HCT116 (cell line): ENCODE results near the gene STING1. TPM values are rescaled to one million over a fixed set of nuclear protein-coding genes. Genes with fewer than 3 reads are reported as not detected.

Experiments used
- ATAC-seq: fragments of 200-7000 bp; cut with Tn5 transposase; 2 replicates; pipeline ENCODE4 v1.9.1; 2020; ENCODE audit warnings: mild to moderate bottlenecking, moderate library complexity
- BruUV-seq: library from RNA; stranded (reverse); fragments of 400-500 nt; replicated peaks from 2 replicates; lab custom pipeline; 2021; lab: Mats Ljungman, UMichigan
- CTCF ChIA-PET: fragments of 300-600 bp; sonication (Branson Sonifier 250); formaldehyde crosslinking; loops from one replicate; lab custom pipeline; 2021; ENCODE audit warnings: antibody characterized with exemption; lab: Charles Lee
- POLR2A ChIA-PET: fragments of 300-600, 350-600 bp; sonication (Branson Sonifier 250); formaldehyde crosslinking; loops from one replicate; lab custom pipeline; 2021; ENCODE audit warnings: antibody characterized with exemption; lab: Charles Lee
- RAD21 ChIA-PET, 2 experiments: fragments of 300-600 bp; sonication (Branson Sonifier 250); formaldehyde crosslinking; loops; one replicate each; lab custom pipeline; 2023; ENCODE audit warnings: low total read pairs in 2 of 2; ENCODE audit not compliant: uncharacterized antibody in 2 of 2, unreplicated experiment in 2 of 2, low non-redundant PET in 1 of 2; lab: Charles Lee
- DNase-seq: peaks from one replicate; pipeline ENCODE4 v3.0.0-alpha.2; 2010; ENCODE audit warnings: low read depth, low spot score
- H2AFZ ChIP-seq: fragments of 200-600 bp; shearing (Covaris generic), sonication (generic); 2 replicates; pipeline ENCODE4 v1.6.1; 2017; ENCODE audit warnings: low read depth, mixed run types, mixed read lengths, antibody characterized with exemption, low read length; ENCODE audit not compliant: poor library complexity, severe bottlenecking
- H3K27ac ChIP-seq: 2 replicates; pipeline ENCODE4 v1.5.1; 2012; ENCODE audit warnings: low read depth, low read length
- H3K27me3 ChIP-seq: fragments of 200-600 bp; sonication (generic); 2 replicates; pipeline ENCODE4 v1.6.1; 2016; ENCODE audit warnings: mixed run types, low read length, mixed read lengths; ENCODE audit not compliant: insufficient read depth
- H3K36me3 ChIP-seq, 2 experiments: fragments of 200-500 bp in 1 of 2; fragments of 200-600 bp in 1 of 2; sonication (Bioruptor generic) in 1 of 2; sonication (generic) in 1 of 2; 2 replicates each; pipeline versions ENCODE4 v1.5.1 to v1.6.1; 2014 to 2016; ENCODE audit warnings: low read length in 2 of 2, inconsistent platforms in 1 of 2, mixed read lengths in 1 of 2, mixed run types in 1 of 2; ENCODE audit not compliant: insufficient read depth in 2 of 2, control insufficient read depth in 1 of 2
- H3K4me1 ChIP-seq, 2 experiments: fragments of 200-600 bp in 1 of 2; sonication (generic) in 1 of 2; 2 replicates each; pipeline versions ENCODE4 v1.5.1 to v1.6.1; 2012 to 2017; ENCODE audit warnings: low read length in 2 of 2, inconsistent platforms in 1 of 2, mild to moderate bottlenecking in 1 of 2, mixed read lengths in 1 of 2, mixed run types in 1 of 2, moderate library complexity in 1 of 2; ENCODE audit not compliant: insufficient read depth in 2 of 2, control insufficient read depth in 1 of 2
- H3K4me2 ChIP-seq: fragments of 200-600 bp; sonication (generic); 2 replicates; pipeline ENCODE4 v1.6.1; 2017; ENCODE audit warnings: mixed run types, low read length, mixed read lengths
- H3K4me3 ChIP-seq, 2 experiments: fragments of 200-600 bp in 1 of 2; sonication (generic) in 1 of 2; replicated peaks in 1 of 2; 2 replicates each; pipeline ENCODE4 v1.5.1; 2011 to 2016; ENCODE audit warnings: low read length in 2 of 2, control low read depth in 1 of 2, low read depth in 1 of 2, mild to moderate bottlenecking in 1 of 2, mixed read lengths in 1 of 2, mixed run types in 1 of 2
- H3K79me2 ChIP-seq: fragments of 200-600 bp; sonication (generic); 2 replicates; pipeline ENCODE4 v1.6.1; 2017; ENCODE audit warnings: mild to moderate bottlenecking, mixed run types, low read length, moderate library complexity, mixed read lengths; ENCODE audit not compliant: insufficient read depth
- H3K9ac ChIP-seq: fragments of 200-600 bp; sonication (generic); 2 replicates; pipeline ENCODE4 v1.6.1; 2016; ENCODE audit warnings: low read length, mixed read lengths
- H3K9me2 ChIP-seq: fragments of 200-600 bp; sonication (generic), shearing (Covaris generic); 2 replicates; pipeline ENCODE4 v1.6.1; 2017; ENCODE audit warnings: mixed run types, mild to moderate bottlenecking, moderate library complexity; ENCODE audit not compliant: insufficient read depth
- H3K9me3 ChIP-seq, 2 experiments: fragments of 200-500 bp in 1 of 2; fragments of 200-600 bp in 1 of 2; sonication (Bioruptor generic) in 1 of 2; sonication (generic) in 1 of 2; 2 replicates each; pipeline ENCODE4 v1.6.1; 2014 to 2017; ENCODE audit warnings: low read length in 2 of 2, mixed read lengths in 2 of 2, inconsistent platforms in 1 of 2, low read depth in 1 of 2, mild to moderate bottlenecking in 1 of 2, mixed run types in 1 of 2, moderate library complexity in 1 of 2; ENCODE audit not compliant: control insufficient read depth in 1 of 2, insufficient read depth in 1 of 2
- H4K20me1 ChIP-seq: fragments of 200-600 bp; sonication (generic), shearing (Covaris generic); 2 replicates; pipeline ENCODE4 v1.6.1; 2017; ENCODE audit warnings: mixed run types, mild to moderate bottlenecking, moderate library complexity; ENCODE audit not compliant: insufficient read depth
- ATF3 ChIP-seq: IDR thresholded peaks from 2 replicates; pipeline ENCODE4 v1.6.1; 2012
- CBX3 ChIP-seq: IDR thresholded peaks from 2 replicates; pipeline ENCODE4 v1.6.1; 2012; ENCODE audit warnings: low read depth
- CEBPB ChIP-seq: IDR thresholded peaks from 2 replicates; pipeline ENCODE4 v1.6.1; 2012; ENCODE audit warnings: low read depth
- EGR1 ChIP-seq: IDR thresholded peaks from 2 replicates; pipeline ENCODE4 v1.6.1; 2012; ENCODE audit warnings: low read depth
- EZH2 ChIP-seq: fragments of 200-600 bp; sonication (generic); IDR thresholded peaks from 2 replicates; pipeline ENCODE4 v1.6.1; 2017; ENCODE audit warnings: antibody characterized with exemption, mixed run types
- EZH2phosphoT487 ChIP-seq: fragments of 200-600 bp; IDR thresholded peaks from 2 replicates; pipeline ENCODE4 v1.6.1; 2018; ENCODE audit warnings: antibody characterized with exemption, borderline replicate concordance
- JUND ChIP-seq: IDR thresholded peaks from 2 replicates; pipeline ENCODE4 v1.6.1; 2012
- POLR2A ChIP-seq: IDR thresholded peaks from 2 replicates; pipeline ENCODE4 v1.7.0; 2011; ENCODE audit warnings: borderline replicate concordance; ENCODE audit not compliant: insufficient read depth, insufficient read length; ENCODE audit errors: extremely low read depth
- POLR2AphosphoS5 ChIP-seq: IDR thresholded peaks from 2 replicates; pipeline ENCODE4 v1.6.1; 2011; ENCODE audit warnings: mild to moderate bottlenecking, low read depth, low read length, moderate library complexity
- RAD21 ChIP-seq: IDR thresholded peaks from 2 replicates; pipeline ENCODE4 v1.6.1; 2012; ENCODE audit warnings: low read depth, mild to moderate bottlenecking
- REST ChIP-seq: IDR thresholded peaks from 2 replicates; pipeline ENCODE4 v1.6.1; 2012; ENCODE audit warnings: low read depth
- SIN3A ChIP-seq: IDR thresholded peaks from 2 replicates; pipeline ENCODE4 v1.6.1; 2012; ENCODE audit warnings: low read depth
- SP1 ChIP-seq: IDR thresholded peaks from 2 replicates; pipeline ENCODE4 v1.6.1; 2012; ENCODE audit warnings: low read depth
- SRF ChIP-seq: IDR thresholded peaks from 2 replicates; pipeline ENCODE4 v1.6.1; 2012; ENCODE audit warnings: low read depth
- TCF7L2 ChIP-seq: IDR thresholded peaks from 2 replicates; pipeline ENCODE4 v1.7.0; 2011; ENCODE audit warnings: borderline replicate concordance, inconsistent platforms; ENCODE audit not compliant: insufficient read depth, insufficient read length; ENCODE audit errors: extremely low read depth
- YY1 ChIP-seq: IDR thresholded peaks from 2 replicates; pipeline ENCODE4 v1.6.1; 2011; ENCODE audit warnings: low read length, low read depth, moderate library complexity, mild to moderate bottlenecking; ENCODE audit not compliant: insufficient replicate concordance; ENCODE audit errors: extremely low read depth
- ZBTB33 ChIP-seq: IDR thresholded peaks from 2 replicates; pipeline ENCODE4 v1.6.1; 2011; ENCODE audit warnings: mild to moderate bottlenecking, low read length, moderate library complexity; ENCODE audit not compliant: insufficient replicate concordance; ENCODE audit errors: extremely low read depth
- ZFX ChIP-seq: fragments of 450-650 bp; IDR thresholded peaks from 2 replicates; pipeline ENCODE4 v1.6.1; 2017
- intact Hi-C: fragments of 100-400 bp; cut with micrococcal nuclease; formaldehyde crosslinking; loops from 2 replicates; pipeline ENCODE4 v1.10.0; 2022
- total RNA-seq: library from RNA; stranded (reverse); gene quantifications from one replicate; pipeline ENCODE4 v1.2.1, GENCODE V29; 2021; ENCODE audit not compliant: unreplicated experiment
- TF ChIP-seq, protein P1 (sequence below): IDR thresholded peaks from 2 replicates; pipeline ENCODE4 v1.6.1; 2012

The STING1 gene
- total RNA-seq, 1 experiment from 2014 or later = 17.7 TPM

DNA sequence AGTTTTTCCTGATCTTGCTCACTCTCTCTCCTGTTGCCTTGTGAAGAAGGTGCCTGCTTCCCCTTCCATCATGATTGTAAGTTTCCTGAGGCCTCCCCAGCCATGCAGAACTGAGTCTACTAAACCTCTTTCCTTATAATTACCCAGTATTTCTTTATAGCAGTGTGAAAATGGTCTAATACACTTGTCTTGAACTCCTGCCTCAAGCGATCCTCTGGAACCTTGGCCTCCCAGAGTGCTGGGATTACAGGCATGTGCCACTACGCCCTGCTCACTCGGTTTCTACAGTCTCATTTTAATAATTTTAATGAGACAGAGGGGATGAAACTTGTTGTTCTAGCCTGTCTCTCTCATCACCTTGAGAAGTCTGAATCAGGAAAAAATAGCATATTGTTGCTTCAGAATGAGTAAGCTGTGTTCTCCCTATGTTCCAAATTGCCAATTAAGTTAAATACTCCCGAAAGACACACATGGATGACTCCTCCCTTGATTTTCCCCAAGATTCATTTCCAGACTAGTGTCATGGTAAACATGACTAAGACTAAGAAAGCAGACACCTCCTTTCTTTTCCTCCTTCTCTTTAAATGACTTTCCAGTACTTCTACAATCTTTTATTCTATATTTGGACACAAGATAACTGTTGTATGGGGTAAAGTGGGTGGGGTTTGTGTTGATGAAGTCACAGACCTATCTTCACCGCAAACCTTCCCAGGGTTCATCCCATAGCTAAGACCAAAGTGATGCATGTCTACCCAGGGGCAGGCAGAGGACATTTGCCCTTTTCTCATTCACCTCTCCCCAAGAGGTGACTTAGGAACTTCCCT, 35.4 kb downstream of the STING1 start:
- H3K4me1 ChIP-seq = peaks cover 0 to 10% of the 10 kb centered on the region in 2 experiments; a peak in 2 of 4 replicates
- H3K4me2 ChIP-seq = no peak overlapping the region
- intact Hi-C loops = no loop called here
- no peaks in the 10 kb centered on the region for H3K9me3 ChIP-seq
- RAD21 ChIA-PET = no interaction called here
- H3K4me3 ChIP-seq = no peak overlapping the region
- CTCF ChIA-PET = no interaction called here
- no peak overlapping the region for H3K9ac ChIP-seq
- no peaks in the 10 kb centered on the region for H3K27me3 ChIP-seq
- POLR2A ChIA-PET = no interaction called here
- no peaks in the 10 kb centered on the region for H4K20me1 ChIP-seq
- H3K79me2 ChIP-seq = no peaks in the 10 kb centered on the region
- no peak overlapping the region for H3K27ac ChIP-seq
- ATAC-seq = no peak
- H3K36me3 ChIP-seq = no peaks in the 10 kb centered on the region
- TF ChIP-seq ATF3 (no peak), ZBTB33 (no peak), EGR1 (no peak), TCF7L2 (no peak), SIN3A (no peak), JUND (no peak), CEBPB (no peak), EZH2 (no peak), CBX3 (no peak), SRF (no peak), SP1 (no peak), POLR2A (no peak), EZH2phosphoT487 (no peak), RAD21 (no peak), POLR2AphosphoS5 (no peak), ZFX (no peak), YY1 (no peak), REST (no peak)
- TF ChIP-seq, protein P1, sequence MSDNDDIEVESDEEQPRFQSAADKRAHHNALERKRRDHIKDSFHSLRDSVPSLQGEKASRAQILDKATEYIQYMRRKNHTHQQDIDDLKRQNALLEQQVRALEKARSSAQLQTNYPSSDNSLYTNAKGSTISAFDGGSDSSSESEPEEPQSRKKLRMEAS = no peak
- no TSS peak for BruUV-seq
- no peaks in the 10 kb centered on the region for H3K9me2 ChIP-seq
- no peak for DNase-seq
- H2AFZ ChIP-seq = no peak overlapping the region
